ENCODE measurements around the gene DTYMK.

Gene DTYMK

GRCh38 chr2:241645056-241645914 lies 41.3 kb downstream of the DTYMK start:
- no peak for DNase-seq (ENCODE audit: extremely low read depth, low read depth)
- no peak for TF ChIP-seq CTCF (IDR thresholded peaks at IDR 0.05; ENCODE audit: low read depth, low read length)

DNA sequence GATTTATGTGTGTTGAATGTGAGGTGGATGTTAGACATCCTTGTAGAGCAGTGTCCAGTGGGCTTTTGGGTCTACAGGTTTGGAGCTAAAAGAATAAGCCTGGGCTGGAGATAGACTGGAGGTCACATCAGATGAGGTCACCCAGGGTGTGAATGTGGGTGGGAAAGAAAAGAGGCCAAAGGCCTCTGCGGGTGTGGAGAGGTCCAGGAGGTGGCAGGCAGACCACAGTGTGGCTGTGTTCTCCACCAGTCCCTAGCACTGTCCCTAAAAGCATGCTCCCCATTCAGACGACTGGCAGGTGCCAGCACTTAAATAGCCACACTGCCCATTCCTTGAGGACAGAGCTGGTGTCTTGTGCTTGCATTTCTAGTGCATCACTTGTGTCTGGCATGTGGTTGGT lies 45.0 kb downstream of the DTYMK start:
- DNase-seq (ENCODE audit: extremely low read depth, low read depth), result no peak
- TF ChIP-seq CTCF (IDR thresholded peaks at IDR 0.05; ENCODE audit: low read depth, low read length), result no peak

GRCh38 chr2:241640165-241640795 lies 46.3 kb downstream of the DTYMK start:
- TF ChIP-seq CTCF (IDR thresholded peaks at IDR 0.05; ENCODE audit: low read depth, low read length), result no peak
- no peak for DNase-seq (ENCODE audit: extremely low read depth, low read depth)

DNA sequence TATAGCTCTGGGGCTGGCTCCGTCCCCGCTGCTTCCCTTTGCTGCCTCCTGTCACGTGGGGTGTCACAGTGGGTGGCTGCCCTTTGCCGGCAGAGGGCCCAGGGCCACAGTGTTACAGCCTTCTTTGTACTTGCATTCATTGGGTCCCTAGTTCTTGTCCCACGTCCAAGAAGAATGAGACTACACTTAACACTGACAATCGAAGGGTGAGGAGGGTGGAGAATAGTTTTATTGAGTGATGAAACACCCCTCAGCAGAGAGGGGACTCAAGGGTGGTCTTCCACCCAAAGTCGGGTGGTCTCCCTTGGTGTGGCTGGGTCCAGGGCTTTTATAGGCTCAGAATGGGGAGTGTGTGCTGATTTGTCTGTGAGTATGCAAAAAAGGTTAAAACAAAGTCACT lies 47.2 kb downstream of the DTYMK start:
- no peak for DNase-seq (ENCODE audit: extremely low read depth, low read depth)
- no peak for TF ChIP-seq CTCF (IDR thresholded peaks at IDR 0.05; ENCODE audit: low read depth, low read length)

DNA sequence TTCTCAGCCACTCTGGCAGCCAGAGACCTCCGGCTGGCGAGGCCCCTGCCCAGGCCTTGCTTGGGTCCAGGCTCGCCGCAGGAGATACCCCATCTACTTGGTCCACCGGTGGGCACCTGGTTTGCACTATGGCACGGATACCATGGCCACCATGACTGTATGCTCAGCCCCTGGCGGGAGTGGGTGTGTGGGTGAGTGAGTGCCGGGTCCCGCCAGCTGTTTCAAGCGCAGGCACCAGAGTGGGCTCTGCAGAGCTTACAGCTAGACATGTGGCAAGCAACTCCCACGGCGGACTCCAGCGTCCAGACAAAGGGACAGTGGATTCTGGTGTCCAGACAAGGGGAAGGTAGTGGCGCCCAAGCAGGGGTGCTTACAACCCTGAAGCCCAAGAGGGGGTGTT lies 47.7 kb downstream of the DTYMK start:
- DNase-seq (ENCODE audit: extremely low read depth, low read depth), result no peak
- TF ChIP-seq CTCF (IDR thresholded peaks at IDR 0.05; ENCODE audit: low read depth, low read length), result no peak

GRCh38 chr2:241637795-241638660 lies 48.6 kb downstream of the DTYMK start:
- no peak for DNase-seq (ENCODE audit: extremely low read depth, low read depth)
- no peak for TF ChIP-seq CTCF (IDR thresholded peaks at IDR 0.05; ENCODE audit: low read depth, low read length)

Data from AG09319 (cell line).